Omental fat pad (tissue), 4 donors: Measurements from ENCODE around the gene VPS52. TPM values are rescaled to one million over a fixed set of nuclear protein-coding genes. Genes with fewer than 3 reads are reported as not detected.

Experiments
- ATAC-seq: fragments of 150-250 bp; one replicate; pipeline ENCODE4 v1.9.1; 2016; ENCODE audit warnings: mild to moderate bottlenecking, moderate library complexity; ENCODE audit not compliant: low FRiP score
- DNase-seq: peaks from one replicate; pipeline ENCODE4 v3.0.0-alpha.2; 2019; ENCODE audit warnings: low spot score
- total RNA-seq, 4 donors: library from RNA; depleted of rRNA; stranded (reverse); fragments of >200 nt; gene quantifications; one replicate each; pipeline ENCODE4 v1.1.0, GENCODE V29; 2016
- TF ChIP-seq, protein P1 (sequence below), 3 donors: fragments of 450-650 bp; IDR thresholded peaks; one replicate each; pipeline ENCODE4 v1.5.1; 2016 to 2017; ENCODE audit warnings: antibody characterized with exemption in 3 of 3, mild to moderate bottlenecking in 3 of 3, moderate library complexity in 2 of 3

The VPS52 gene
- total RNA-seq, 4 donors from 2014 or later: 20.2 to 54.5 (median 34.3) TPM

- no peak for DNase-seq
- ATAC-seq: no peak
- TF ChIP-seq, protein P1, sequence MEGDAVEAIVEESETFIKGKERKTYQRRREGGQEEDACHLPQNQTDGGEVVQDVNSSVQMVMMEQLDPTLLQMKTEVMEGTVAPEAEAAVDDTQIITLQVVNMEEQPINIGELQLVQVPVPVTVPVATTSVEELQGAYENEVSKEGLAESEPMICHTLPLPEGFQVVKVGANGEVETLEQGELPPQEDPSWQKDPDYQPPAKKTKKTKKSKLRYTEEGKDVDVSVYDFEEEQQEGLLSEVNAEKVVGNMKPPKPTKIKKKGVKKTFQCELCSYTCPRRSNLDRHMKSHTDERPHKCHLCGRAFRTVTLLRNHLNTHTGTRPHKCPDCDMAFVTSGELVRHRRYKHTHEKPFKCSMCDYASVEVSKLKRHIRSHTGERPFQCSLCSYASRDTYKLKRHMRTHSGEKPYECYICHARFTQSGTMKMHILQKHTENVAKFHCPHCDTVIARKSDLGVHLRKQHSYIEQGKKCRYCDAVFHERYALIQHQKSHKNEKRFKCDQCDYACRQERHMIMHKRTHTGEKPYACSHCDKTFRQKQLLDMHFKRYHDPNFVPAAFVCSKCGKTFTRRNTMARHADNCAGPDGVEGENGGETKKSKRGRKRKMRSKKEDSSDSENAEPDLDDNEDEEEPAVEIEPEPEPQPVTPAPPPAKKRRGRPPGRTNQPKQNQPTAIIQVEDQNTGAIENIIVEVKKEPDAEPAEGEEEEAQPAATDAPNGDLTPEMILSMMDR (IDR thresholded peaks at IDR 0.05): no peak
Measured at GRCh38 chr6:33254591-33254990, 17.1 kb downstream of the VPS52 start.

DNA sequence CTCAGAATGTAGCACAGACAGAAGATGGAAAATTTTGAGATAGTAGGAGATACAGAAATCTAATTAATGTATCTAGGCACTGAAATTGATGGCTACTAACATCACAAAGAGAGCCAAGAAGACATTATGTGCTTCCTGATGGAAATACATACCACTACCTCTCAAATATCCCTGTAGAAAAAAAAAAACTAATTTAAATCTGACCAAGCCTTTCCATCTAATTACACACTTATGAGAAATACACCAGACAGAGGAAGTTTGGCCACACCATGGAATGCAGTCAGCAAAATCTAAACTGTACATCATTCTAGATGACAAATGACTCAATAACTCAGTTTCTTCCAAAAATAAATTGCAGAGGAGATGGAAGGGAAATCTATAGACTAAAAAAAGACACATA lies 18.9 kb downstream of the VPS52 start:
- TF ChIP-seq, protein P1 (IDR thresholded peaks at IDR 0.05): no peak
- ATAC-seq (no peak), DNase-seq (no peak)

GRCh38 chr6:33251395-33252012 lies 20.2 kb downstream of the VPS52 start:
- ATAC-seq (no peak), DNase-seq (no peak)
- TF ChIP-seq, protein P1 (IDR thresholded peaks at IDR 0.05): no peak

DNA sequence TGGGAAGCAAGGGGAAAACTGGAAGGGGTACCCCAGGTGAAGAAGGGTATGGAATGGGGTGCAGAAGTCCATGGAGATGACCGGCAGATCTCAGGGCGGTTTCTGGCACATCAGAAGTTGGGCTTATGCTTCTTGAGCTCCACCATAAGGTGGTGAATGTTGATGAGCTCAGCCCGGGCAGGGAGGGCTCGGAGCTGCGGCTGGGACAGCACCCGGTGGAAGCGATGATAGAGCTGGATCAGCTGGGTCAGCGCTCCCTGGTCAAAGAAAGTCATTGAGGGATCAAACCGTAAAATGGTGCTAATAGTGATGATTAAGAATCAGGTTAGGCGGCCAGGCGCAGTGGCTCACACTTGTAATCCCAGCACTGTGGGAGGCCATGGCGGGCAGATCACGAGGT lies 20.9 kb downstream of the VPS52 start:
- TF ChIP-seq, protein P1 (IDR thresholded peaks at IDR 0.05): no peak
- ATAC-seq: no peak
- no peak for DNase-seq

DNA sequence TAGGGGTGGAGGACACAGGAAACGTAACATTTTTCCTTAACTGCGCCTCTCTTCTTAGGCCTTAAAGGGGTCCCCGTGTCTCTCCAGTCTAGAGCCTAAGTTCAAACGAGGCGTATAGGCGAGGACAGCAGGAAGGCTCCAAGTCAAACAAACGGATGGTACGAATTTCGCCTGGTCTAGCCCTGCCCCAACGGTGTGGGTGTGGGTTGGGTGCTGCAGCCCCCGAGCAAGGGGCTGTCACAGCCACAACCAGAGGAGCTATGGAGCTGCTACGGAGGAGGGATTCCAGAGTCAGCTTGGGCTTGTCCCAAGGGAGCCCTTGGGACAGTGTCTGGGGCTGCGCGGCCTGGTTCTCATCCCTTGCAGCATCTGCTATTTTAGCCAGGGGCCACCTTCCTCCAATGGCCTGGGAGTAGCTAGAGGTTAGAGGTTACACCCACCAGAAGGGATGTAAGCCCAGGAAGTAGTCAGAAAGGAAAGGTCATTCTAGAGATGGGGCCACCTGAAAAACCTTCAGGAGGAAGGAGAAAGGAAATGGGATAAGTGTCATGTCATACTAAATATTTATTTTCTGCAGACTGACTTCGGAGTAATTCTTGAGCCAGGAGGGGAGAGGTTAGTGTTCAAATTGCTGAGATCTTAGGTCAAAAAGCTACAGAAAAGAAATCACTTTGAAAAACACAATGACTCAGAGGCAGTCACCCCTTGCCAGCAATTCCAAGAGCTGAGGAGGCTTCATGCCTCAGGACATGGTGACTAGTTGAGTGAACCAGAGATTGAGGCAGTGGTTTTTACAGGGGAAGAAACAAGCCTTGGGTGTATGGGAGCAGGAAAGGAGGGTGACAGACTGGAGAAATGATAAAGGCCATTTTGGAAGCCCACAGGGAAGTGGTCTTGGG lies 21.7 kb downstream of the VPS52 start:
- DNase-seq (no peak), ATAC-seq (no peak)

DNA sequence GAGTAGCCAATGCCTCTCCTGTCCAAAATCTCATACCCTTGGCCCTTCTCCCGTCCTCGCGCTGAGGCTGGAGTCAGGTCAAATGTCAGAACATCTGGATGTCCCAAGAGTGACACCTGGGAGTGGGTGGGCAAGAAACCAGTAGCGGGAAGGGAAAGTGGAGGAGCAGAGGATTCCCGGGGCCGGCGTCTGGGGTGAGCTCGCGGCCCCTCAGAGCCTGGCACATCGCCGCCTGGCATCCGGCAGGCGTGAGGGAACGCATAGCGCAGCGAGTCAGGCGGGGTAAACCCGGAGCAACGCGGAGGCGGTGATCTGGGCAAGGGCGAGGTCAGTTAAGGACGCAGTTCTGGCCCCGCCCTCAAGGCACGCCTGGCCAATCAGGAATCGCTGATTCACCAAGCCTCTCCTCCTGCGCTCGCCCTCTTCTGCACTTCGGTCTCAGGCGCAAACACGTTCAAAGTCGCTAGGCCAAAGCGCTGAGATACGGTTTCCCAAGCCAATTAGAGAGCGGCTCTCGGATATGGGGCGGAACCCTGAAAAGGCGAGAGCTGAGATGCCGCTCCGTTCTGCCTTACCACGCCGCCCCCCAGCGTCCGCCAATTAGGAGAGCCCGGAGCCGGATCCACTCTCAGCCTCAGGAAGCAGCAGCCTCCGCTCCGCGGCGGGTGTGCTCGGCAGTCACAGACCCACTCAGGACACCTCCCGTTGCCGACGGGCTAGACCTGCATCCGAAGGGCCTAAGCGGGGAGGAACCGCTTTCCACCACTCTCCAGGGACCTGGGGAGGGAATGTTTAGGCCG lies 22.5 kb downstream of the VPS52 start:
- peak; percentile 96 for ATAC-seq
- TF ChIP-seq, protein P1 (IDR thresholded peaks at IDR 0.05): peak in 1 of 3 donors; percentile 14

More for the DNA sequence above, 21.7 kb downstream of the VPS52 start:
- TF ChIP-seq, protein P1 (IDR thresholded peaks at IDR 0.05): no peak

More for the DNA sequence above, 22.5 kb downstream of the VPS52 start:
- DNase-seq: peak; percentile 91
